ENCODE results near the gene KCND1.
"Not testable (repeated sequence)": the region's sequence is repeated elsewhere in the genome, so short reads cannot be mapped to it uniquely, and the experiment has no call there.

Gene KCND1

DNA sequence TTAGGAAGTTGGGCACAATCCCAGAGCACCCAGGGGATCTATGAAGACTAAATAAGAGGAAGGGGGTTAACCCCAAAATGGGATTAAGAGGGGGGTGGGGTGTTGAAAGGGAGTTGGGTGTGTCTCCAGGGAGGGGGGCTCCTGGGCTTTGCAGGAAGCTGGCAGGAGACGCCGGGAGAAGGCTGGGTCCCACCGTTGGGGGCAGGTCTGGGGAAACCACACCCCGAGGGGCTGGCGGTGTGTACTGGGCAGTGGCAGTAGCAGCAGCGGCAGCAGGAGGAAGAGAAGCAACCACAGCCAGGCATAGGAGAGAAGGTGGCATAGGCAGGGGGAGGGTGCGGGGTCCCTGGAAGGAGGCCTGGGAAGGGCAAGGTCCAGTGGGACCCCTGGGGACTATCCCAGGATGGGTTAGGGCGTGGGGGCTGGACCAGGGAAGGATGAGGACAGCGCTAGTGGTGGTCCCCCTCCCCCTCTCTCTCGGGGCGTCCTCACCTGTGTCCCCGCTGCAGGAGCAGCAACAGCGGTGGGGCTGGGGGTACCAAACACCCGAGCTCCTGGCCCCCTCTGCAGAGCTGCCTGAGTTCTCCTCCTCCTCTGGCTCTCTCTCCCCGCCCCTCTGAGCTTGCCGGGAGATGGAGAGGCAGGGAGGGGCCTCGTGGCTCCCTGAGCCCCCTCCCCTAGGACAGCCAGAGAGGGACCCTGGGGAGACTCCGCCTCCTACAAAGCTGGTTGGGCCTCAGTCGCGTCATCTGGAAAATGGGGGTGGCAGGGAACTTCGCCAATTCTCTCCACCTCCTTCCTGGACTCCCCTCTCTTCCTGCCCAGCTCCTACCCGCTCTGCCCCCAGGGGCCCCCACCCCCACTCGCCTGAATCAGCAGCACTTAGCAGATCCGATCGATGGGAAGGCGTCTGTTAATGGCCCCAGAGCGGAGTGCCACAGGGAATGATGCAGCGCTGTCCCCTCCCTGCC, at the start of gene KCND1:
Gene KCND1, minus strand, starts transcription at position 596 of the 971 bp plus-strand sequence. CDS start 1,573 bp downstream, outside the sequence.
- DNase-seq, result peak; percentile 43

DNA sequence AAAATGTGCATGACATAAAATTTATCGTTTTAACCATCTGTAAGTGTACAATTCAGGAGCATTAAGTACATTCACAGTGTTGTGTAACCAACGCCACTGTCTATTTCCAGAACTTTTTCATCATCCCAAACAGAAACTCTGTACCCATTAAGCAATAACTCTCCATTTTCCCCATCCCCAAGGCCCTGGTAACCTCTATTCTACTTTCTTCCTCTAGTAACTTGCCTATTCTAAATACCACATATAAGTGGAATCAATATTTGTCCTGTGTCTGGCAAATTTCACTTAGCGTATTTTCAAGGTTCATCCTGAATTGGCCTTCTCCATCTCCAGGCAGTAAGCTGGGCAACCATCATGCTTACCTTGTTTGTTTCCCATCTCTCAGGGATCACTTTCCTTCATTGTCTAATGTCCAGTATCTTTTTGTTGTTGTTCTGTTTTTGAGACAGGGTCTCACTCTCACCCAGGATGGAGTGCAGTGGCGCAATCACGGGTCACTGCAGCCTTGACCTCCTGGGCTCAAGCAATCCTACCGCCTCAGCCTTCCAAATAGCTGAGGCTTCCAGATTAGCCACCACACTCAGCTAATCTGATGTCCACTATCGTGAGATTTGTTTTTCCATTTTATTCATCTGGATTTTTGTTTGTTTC, 48.1 kb upstream of the KCND1 start:
- DNase-seq, result no peak

DNA sequence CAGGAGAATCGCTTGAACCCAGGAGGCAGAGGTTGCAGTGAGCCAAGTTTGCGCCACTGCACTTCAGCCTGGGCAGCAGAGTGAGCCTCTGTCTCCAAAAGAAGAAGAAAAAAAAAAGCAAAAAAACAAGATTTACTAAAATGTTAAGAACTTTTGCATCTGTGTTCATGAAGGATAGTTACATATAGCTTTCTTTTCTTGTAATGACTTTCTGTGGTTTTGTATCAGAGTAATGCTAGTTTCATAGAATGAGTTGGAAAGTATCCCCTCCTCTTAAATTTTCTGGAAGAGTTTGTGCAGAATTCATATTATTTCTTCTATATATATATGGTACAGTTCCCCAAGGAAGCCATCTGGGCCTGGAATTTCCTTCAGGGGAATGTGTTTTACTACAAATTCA, 47.4 kb upstream of the KCND1 start:
- DNase-seq, result no peak

DNA sequence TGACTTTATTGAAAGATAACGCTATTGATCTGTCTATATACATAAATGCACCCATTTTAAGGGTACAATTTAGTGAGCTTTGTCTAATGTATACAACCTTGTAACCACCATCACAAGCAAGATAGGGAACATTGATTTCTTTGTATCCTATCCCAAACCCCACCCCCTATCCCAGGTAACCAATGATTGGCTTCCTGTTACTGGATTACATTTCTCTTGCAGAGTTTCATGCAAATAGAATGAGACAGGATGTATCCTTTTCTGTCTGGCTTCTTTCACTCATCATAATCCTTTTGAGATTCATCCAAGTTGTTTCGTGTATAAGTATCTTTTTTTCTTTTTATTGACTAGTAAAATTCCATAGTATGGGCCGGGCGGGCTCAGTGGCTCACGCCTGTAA, 32.1 kb upstream of the KCND1 start:
- no peak for DNase-seq

DNA sequence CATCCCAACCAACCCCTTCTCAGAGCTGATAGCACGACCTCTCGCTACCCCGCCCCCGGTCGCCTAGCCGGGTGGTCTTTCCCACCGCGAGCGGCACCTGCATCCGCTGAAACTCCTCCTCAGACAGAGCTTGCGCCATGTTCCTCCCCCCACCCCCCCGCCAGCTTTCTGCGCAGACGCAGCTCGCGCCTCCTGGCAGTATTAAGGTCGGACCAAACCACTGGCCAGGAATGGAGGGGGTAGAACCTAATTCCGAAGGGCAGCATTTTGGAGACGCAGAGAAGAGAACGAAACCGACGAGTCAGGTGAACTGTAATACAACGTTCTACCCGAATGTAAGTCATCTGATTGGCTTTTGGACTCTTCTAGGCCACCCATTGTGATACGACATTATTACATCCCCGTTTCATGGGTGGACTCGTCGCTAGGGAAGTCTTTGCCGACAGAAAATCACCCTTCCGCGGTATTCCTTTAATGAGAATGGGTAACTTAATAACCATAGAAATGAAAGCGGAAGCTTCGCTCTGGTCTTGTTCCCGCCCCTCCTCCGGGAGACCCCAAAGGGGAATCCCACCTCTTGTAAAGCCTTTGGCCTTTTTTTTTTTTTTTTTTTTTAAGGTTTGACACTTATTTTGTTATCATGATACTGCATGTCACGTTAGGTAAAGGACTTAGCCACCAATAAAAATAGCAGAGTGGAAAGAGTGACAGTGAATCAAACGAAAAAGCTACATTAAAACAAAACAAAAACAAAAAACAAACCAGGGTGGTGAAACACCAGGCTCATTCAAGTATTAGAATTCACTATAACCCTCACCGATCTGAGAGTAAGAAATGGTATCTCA, 30.7 kb upstream of the KCND1 start, which contains the start of gene GRIPAP1:
Gene GRIPAP1, minus strand, starts transcription at position 174 of the 845 bp plus-strand sequence. Its CDS starts 35 bp downstream, at position 139.
- DNase-seq, result peak; percentile 87

DNA sequence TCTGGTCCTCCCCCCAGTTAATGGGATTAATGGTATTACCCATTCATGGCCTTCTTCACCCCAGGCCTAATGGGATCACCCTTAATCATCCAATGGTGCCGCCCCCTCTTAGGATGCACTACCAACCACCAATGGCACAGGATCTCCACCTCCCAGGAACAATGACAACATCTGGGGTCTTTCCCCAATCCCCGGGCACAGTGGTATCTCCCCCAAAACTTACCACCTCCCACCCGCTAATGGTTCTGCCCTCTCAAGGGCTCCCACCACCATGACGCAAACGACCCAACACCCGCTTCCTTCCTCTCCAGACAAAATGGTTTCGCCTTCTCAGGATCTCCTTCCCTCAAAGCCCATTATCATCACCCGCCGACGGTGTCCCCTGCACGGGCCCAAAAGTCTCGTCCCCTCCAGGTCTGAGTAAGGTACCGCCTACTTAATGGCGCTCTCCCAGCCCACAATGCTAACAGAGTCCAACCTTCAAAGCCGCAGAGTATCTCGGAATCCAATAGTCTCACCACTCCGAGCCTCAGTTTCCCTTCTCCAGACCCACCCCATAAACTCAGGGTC, 30.0 kb upstream of the KCND1 start:
- DNase-seq, result peak; percentile 26

DNA sequence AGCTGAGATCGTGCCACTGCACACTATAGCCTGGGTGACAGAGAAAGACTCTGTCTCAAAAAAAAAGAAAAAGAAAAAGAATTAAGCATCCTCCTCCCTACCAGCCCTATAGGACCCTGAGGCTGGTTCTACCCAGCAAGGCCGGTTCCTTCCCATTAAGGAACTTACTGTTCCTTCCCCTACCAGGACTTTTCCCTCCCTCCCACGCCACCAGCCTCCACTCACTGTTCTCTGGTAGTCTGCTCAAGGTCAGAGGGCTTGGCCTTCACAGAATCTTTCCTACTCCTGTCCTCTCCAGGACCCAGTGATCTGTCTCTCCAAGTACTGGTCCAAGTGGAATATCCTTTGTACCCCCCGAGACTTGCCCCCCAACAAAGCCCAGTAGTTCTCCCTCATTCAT, 29.0 kb upstream of the KCND1 start:
- DNase-seq, result no peak

DNA sequence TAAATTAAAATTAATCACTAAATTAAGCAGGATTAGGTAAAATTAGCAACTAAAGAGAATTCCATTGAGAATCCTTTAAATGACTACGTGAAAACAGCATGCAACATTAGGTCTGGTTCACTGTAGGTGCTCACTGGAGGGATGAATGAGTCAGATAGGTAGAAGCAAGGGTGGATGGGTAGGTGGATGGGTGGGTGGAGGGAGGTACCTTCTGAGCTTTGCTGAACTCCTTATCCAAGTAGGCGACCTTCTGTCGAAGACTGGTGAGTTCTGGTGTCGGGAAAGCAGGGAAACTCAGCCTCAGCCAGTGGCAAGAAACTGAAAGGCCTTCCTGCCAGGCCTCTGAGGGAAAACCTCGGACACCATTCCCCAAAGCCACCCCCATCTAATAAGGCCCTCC, 27.4 kb upstream of the KCND1 start:
- no peak for DNase-seq

DNA sequence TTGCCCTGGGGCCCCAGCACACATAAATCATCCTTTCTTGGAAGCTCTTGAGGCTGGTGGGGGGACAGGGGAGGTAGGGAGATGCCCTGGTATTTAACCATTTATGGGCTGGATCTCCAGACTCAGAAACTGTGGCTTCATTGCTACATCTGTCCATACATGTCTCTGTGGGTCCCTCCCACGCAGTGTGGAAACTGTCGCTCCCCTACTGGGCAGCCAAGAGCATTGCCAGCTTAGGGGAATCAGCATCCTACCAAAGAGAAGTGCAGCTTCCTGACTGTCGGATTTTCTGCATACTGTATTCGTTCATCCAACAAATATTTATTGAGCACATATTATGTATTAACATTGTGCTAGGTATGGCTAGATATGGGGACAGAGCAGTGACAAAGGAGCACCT, 26.7 kb upstream of the KCND1 start:
- no peak for DNase-seq

DNA sequence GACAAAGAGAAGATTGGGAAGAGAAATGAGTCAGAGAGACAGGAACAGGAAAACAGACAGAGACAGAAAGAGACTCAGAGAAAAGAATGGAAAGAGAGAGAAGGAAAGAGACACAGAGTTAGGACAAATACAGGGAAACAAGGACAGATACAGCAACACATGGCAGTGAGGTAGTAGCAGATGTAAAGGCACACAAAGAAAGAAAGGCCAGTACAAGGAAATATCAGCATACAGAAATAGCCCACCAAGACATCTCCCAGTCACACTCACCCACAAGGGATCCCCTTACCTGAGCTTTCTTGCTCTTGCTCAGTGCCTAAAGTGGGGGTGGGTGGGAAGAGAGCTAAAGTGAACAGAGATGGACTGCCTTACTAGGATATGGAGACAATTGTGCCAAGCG, 26.2 kb upstream of the KCND1 start:
- no peak for DNase-seq

DNA sequence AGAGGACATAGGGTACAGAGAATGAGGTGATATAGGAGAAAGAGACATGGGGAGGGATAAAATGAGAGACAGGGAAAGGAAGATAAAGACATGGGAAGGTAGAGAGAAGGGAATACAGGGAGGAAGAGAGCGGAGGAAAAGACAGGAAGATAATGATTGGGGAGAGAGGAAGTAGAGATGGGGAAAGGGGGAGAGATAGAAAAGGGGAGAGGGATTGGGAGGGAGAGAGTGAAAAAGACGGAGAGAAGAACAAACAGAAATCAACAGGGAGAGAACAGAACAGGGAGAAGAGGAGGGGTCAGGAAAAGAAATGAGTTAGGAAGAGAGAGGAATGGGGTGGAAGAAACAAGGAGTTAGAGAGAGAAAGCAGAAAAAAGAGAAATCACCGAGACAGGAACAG, 25.8 kb upstream of the KCND1 start:
- DNase-seq, result no peak

DNA sequence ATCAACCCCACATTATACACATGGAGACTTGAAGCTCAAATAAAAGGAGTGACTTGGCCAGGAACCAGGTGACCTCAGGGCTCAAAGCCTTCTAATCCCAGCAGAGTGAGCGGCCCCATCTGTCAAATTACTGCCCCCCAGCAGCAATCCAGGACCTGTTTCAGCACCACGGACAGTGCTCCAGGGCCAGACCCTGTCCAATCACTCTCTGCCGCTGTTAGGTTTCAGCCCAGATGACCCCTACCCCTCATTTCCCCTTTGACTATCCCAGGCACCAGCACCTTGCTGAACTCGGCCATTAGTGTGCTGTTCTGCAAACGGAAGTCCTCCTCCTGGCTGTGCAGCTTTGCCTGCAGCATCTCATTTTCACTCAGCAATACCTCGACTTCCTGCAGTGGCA, 25.3 kb upstream of the KCND1 start:
- no peak for DNase-seq

DNA sequence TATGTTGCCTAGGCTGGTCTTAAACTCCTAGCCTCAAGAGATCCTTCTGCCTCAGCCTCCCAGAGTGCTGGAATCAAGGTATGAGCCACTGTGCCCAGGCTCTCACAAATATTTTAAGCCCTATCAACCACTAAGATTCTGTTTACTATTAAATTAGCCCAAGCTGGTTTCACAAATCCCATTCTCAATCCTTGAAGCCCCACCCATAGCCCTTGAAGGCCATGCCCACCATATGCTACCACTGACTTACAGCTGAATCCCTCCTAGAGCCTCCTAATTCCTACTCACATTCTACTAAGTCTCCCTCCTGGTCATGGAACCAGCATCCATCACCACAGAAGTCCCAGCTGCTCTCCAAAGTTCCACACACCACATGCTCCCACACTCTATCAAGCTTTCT, 20.7 kb upstream of the KCND1 start:
- no peak for DNase-seq

DNA sequence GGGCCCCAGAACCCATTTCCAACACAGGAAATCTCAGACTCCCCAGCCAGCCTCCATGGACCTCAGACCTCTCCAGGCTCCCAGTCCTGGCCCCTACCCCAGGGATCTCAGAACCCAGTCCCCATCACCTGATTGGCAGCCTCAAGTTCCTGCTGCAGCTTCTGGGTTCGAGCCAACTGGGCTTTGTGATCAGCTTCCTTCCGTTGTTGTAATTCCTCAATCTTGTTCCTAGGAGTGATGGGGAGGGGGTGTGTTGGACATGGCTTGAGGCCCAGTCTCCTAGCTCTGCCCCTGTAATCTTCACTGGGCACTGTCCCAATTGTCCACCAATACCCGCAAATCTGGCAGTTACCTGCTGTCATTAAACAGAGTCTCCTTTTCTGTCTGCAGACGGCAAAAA, 17.8 kb upstream of the KCND1 start:
- no peak for DNase-seq

DNA sequence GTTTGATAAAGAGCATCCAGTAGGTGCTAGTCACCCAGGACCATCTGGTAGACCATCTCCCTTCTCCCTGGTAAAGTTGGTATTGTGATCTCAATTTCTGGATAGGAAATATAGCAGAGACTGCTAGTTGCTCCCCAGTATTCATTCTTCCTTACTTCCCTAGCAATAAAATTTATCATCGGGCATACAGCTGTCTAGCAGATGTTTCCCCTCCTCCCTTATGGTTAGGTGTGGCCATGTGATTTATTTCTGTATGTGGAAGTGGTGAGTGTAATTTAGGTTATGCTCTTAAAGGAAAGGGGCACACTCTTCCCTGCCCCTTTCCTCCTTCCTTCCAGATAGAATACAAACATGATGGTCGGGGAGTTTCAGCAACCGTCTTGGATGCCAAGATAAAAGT, 12.3 kb upstream of the KCND1 start:
- no peak for DNase-seq

DNA sequence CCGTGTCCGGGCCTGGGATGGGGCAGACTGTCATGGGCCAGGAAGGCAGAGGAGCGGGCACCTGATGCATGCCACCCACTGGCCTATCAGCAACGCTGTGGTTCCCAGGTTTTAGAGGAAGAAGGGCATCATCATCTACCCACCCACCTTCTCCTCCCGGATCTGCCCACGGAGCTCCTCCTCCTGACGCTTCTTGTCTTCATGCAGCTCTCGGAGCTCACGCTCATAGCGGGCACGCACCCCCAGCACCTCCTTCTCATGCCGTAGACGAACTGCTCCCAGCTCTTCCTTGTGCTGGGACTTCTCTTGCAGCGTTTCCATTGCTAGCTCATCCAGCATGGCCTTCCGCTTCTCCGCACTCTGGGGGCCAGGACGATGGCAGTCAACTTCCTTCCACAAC, 11.4 kb upstream of the KCND1 start:
- no peak for DNase-seq

DNA sequence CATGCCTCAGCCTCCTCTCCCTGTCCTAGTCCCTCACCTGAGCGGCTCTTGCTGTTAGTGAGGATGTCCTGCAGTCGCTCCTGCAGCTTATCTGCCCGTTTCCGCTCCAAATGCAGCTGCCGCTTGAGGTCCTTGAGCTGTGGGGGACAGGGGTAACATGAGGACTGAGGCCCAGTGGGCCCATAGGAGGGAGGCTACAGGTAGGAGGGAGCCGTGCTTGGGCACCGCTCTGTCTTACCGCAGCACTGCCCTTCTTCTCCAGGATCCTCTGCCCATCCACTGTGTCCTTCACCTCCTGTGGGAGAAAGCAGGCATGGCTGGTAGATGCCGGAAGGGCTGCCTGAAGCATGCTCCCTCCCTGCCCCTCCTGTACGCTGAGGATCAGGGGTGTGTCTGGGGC, 9.5 kb upstream of the KCND1 start:
- no peak for DNase-seq

DNA sequence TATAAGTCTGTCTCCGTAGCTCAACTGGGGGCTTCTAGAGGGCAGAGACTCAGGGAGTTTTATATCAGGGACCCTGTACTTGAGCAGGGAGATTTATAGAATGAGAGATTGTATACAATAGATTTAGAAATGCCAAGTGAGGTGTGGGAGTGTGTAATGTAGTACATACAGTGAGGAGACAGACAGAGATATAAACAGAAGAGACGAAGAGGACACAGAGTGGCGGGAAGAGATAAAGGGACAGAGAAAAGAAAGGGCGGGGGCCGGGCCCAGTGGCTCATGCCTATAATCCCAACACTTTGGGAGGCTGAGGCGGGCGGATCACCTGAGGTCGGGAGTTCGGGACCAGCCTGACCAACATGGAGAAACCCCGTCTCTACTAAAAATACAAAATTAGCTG, 8.7 kb upstream of the KCND1 start:
- DNase-seq, result not testable (repeated sequence)

DNA sequence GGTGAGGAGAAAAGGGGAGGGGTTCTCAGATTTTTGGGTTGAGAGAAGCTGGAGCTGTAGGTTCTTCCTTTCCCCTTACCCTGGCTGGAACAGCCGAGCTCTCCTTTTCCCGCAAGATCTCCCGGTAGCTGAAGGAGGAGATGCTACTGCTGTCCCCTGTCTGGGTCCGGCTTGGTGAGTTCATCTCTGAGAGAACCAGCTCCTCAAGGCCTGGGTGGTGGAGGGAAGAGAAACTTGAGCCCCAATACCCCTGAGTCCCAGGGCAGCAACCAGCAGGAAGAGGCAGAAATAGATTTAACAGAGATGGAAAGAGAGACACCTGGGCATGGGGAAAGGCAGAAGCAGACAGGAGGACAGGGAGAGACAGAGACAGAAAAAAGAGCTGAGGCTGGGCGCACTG, 6.6 kb upstream of the KCND1 start:
- DNase-seq, result no peak

DNA sequence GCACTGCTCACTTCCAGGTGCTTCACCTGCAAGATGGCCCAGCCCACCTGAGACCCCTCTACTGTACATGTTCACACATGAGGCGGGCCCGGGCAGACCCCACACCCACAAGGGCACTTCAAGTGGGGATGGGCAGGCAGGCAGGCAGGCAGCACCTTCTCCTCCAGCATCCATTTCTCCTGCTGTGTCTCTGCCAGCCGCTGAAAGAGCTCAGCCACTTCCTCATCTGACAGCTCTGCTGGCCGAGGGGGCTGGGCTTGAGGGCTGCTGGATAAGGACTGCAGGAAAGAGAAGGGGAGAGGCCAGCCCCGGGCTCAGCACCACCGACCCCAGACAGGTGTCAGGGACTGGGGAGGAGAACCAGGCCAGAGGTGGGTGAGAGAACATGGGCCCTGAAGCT, 4.4 kb upstream of the KCND1 start:
- no peak for DNase-seq

DNA sequence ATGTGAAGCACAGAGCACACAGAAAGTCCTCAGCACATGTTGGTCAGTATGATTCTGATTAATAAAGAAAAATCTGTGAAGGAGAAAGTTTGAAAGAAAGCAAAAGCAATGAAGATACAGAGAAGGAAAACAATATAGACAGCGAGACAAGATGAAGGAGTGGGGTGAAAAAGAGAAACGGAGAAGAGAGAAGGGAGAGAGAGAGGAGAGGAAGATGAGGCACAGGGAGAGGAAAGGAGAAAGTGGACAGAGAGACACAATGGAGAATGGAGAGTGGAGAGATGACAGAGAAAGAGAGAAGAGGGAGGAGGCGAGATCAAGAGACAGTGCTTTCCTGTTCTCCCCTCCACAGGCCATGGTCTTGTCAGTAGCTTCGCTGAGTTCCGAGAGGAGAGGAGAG, 3.9 kb upstream of the KCND1 start:
- DNase-seq, result no peak

DNA sequence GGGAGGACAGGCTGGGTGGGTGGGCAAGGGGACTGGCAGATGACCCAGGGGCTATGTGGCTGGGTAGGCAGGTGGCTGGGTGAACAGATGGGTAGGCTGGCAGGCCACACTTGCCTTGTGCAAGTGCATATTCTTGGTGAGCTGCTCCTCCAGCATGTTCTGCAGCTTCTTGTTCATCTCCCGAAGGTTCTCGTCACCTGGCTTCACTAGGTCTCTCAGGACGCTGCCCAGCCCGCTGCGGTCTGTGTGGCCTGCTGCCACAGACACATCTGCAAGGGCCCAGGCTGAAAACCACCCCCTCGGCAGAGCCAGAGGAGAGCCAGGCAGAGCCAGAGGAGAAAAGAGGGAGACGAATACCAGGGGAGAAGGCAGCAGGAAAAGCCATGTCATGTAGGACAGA, 3.4 kb upstream of the KCND1 start:
- no peak for DNase-seq

DNA sequence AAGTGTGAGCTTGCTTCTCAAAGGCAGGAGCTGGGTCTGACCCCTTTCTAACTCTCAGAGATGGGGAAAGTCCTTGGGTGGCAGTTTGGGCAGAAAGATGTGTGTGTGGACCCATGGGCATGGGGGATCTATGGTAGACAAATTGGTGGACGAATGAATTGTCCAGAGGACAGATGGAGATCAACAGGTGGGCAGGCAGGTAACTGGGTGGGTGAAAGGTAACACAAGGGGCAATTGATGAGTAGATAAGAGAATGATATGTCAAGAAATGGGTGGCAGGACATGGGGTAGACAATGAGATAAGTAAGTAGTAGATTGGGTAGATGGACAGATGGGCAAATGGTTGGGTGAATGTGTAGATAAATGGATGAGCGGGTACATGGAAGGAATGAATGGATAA, 2.9 kb upstream of the KCND1 start:
- DNase-seq, result no peak
